HT-29 (cell line): Measurements from ENCODE around the gene TPI1. TPM values are rescaled to one million over a fixed set of nuclear protein-coding genes. Genes with fewer than 3 reads are reported as not detected.
"Not testable (repeated sequence)": the region's sequence is repeated elsewhere in the genome, so short reads cannot be mapped to it uniquely, and the experiment has no call there.

Experiments
- DNase-seq: peaks from one replicate; pipeline ENCODE4 v3.0.0-alpha.2; 2015; ENCODE audit warnings: low spot score
- total RNA-seq: library from RNA; depleted of rRNA; stranded (reverse); fragments of >200 nt; shearing (Covaris generic); gene quantifications from 2 replicates; pipeline ENCODE4 v1.2.3, GENCODE V29; 2014

Gene TPI1
- total RNA-seq, 1 experiment from 2014 or later: 1,358 TPM

- DNase-seq: peak; percentile 30
Observed at GRCh38 chr12:6868211-6869048, 1.1 kb downstream of the TPI1 start.

DNA sequence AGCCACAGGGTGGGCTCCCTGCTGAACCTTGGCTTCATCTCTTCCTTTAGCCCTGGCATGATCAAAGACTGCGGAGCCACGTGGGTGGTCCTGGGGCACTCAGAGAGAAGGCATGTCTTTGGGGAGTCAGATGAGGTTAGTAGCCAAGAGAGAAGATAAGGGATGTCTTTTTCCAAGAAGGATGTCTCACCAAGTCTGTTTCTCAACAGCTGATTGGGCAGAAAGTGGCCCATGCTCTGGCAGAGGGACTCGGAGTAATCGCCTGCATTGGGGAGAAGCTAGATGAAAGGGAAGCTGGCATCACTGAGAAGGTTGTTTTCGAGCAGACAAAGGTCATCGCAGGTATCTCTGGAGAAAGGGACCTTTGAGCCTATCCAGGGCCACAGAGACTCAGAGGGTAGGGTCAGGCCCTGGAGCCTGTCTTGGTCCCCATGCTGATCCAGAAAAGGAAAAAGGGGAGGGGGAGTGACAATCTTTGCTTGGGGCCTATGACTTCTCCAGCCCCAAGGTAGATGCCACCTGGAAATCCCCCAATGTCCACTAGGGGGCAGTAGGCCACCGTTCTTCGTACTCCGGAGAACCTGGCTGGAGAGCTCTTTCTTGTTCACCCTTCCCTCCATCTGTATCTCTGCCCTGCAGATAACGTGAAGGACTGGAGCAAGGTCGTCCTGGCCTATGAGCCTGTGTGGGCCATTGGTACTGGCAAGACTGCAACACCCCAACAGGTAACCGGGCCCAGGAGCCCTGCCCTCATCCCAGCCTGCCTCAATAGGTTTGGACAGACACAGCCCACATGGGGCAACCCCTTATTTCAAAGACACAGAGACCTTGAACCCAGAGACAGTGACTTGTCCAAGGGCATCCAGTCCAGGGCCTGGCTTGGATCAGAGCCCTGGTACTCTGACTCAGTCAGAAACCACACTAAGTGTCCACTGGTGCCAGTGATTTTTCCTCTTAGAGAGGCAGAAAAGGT is 2.0 kb downstream of the TPI1 start:
- DNase-seq: peak; percentile 91

GRCh38 chr12:6870304-6870703 is 3.0 kb downstream of the TPI1 start:
- not testable (repeated sequence) for DNase-seq

- peak; percentile 82 for DNase-seq
Observed at GRCh38 chr12:6871052-6871957, 4.0 kb downstream of the TPI1 start.

GRCh38 chr12:6872073-6873048 is 5.0 kb downstream of the TPI1 start:
- peak; percentile 88 for DNase-seq

DNA sequence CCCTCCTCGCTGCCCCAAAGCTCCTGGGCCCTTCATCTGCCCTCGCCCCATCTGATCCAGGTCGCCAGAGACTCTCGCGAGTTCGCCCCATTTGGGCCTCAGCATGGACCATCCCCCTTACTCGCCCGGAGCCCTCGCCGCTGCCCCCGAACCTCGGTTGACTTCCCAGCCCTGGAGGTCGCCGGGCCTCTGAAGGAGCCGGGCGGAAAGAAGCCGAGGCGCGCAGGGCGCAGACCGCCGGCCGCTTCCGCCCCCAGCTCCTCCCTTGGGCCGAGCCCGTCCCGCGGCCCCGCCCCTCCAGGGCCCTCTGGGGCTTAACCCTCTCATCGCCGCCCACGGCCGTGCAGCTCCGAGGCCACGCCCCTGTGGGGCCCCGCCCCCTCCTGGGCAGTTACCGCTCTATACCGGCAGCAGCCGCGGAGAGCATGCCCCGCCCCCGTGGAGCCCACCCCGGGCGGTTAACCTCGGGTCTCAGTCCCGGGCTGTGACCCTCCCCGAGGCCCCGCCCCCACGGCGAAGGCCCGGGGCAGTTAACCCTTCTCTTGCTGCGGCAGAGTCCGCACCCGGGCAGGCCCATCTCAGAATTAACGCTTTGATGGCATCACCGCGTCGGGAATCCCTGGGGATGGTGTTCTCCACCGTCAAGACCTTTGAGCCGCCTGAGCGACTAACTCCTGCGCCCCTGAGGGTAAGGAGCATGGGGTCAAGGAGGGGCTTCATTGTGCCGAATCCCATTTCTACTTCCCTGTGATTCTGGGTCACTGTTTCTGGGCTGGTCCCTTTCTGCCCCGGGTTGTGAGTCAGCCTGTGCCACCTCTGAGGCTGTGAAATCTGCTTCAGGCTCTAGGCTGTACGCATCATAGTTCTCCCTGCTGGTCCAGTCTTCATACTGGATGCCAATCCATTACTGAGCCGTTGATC is 6.0 kb downstream of the TPI1 start, which contains the start of gene SPSB2:
Gene SPSB2 (minus strand): TSS at position 210 of the 921 bp plus-strand sequence. CDS start 402 bp downstream, outside the sequence.
- DNase-seq: peak; percentile 97

- DNase-seq: not testable (repeated sequence)
Observed at GRCh38 chr12:6874015-6874368, 6.7 kb downstream of the TPI1 start.

- DNase-seq: not testable (repeated sequence)
Observed at GRCh38 chr12:6879824-6880223, 12.5 kb downstream of the TPI1 start.

GRCh38 chr12:6883252-6883651 is 15.9 kb downstream of the TPI1 start:
- DNase-seq: no peak

DNA sequence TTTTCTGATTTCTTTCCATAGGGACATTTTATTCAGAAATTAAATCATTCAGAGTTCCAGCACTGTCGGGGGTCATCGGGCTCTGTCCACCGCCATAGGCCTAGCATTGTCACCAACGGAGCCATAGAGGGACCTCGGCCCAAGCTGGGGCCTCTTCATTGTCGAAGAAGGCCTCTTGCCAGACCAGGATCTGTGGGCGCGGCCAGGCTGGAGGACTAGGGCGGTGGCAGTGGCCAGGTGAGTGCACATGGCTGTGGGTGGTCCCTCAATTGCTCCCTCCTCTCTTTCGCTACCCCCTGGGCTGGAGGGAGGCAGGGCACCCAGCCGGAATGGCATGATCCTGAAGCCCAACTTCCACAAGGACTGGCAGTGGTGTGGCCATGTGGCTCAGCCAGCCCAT is 16.4 kb downstream of the TPI1 start:
- no peak for DNase-seq

DNA sequence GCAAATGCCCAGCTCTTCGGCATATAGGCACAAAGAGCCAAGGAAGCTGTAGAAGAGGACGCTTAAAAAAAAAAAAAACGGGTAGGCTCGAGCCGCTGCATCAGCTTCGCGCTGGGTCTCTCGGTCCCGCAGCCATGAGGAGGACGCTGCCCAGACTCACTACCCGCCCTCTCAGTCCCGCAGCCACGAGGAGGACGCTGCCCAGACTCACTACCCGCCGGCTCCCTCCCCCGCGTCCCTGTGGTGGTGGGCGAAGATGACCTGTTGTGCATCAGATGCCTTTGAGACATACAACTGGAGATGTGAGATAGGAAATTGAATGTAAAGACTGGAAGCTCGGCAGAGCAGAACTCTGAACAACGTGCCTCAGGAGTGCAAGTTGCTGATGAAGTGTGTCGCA is 17.2 kb downstream of the TPI1 start:
- DNase-seq: no peak

GRCh38 chr12:6886206-6886999 is 19.1 kb downstream of the TPI1 start:
- DNase-seq: not testable (repeated sequence)

- DNase-seq: no peak
Observed at GRCh38 chr12:6887460-6887859, 20.1 kb downstream of the TPI1 start.

DNA sequence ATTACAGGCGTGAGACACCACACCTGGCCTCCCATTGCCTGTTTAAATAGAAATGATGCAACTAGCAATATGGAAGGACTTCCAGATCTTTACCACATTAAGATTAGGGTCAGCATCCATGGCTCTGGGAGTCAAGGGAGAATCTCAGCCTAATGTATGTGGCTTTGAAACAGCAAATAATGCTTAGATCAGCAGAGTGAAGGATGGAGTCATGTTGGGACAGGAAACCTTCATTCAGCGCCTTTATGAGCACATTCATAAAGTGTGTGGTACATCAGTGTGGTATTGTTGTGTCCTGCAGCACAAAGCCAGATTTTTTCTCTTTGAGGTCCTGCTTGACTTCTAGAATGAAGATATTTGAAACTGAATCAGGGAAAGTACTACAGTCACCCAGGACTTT is 21.0 kb downstream of the TPI1 start:
- DNase-seq: no peak

GRCh38 chr12:6888794-6889193 is 21.5 kb downstream of the TPI1 start:
- not testable (repeated sequence) for DNase-seq

- DNase-seq: not testable (repeated sequence)
Observed at GRCh38 chr12:6889775-6890573, 22.6 kb downstream of the TPI1 start.
